Measurements from ENCODE around the gene CHPF. TPM values are rescaled to one million over a fixed set of nuclear protein-coding genes. Genes with fewer than 3 reads are reported as not detected.

CHPF gene
- total RNA-seq, 1 experiment from 2014 or later = 228 TPM

DNA sequence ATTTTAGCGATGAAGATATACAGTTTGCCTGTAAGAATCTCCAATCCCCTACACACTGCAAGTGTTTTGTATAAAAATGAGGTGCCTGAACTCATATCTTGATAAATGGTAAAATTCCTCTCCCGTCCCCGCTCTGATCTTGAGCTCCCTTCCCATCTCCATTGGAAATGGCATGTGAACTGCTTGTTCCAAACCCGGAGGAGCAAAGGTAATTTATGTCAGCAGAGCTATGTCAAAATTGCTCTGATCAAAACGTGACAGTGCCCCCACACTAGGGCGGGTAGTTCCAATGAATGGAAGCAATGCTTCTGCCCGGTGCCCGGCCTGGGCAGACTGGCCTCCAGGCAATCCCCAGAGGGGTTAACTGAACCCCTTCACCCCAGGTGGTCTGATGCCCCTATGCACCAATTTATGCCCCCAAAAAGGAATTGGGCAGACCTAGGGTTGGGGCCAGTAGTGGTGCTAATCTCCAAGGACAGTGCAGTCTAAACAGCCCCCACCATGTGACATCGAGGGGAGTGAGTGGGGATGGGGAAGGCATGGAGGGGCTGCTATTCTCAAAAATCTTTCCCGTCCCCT is 48.6 kb downstream of the CHPF start (continued):
- TF ChIP-seq, protein P1, sequence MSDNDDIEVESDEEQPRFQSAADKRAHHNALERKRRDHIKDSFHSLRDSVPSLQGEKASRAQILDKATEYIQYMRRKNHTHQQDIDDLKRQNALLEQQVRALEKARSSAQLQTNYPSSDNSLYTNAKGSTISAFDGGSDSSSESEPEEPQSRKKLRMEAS (IDR thresholded peaks at IDR 0.05) = no peak
- TF ChIP-seq SIN3A (IDR thresholded peaks at IDR 0.05; ENCODE audit: low read depth) = no peak
- TF ChIP-seq SP1 (IDR thresholded peaks at IDR 0.05; ENCODE audit: low read depth) = no peak

DNA sequence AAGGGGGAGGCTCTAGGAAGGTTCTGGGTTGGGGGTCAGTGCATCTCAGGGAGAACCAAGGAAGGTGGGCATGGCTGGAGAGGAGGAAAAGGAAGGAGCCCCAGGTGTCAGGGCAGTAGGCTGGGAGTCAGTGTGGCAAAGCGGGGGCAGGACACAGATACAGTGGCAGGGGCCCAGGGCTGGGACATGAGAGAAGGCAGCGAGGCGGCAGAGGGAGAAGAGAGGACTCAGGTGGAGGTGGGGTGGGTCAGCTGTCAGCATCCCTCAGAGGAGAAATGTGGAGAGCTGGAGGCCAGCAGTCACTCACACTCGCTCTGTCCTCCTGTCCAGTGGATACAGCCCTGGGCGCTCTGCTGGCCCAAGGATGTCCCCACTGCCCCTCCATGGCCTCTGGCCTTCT is 50.5 kb downstream of the CHPF start:
- Histone ChIP-seq H3K4me1 (ENCODE audit: control insufficient read depth in 1 of 2, insufficient read depth in 2 of 2, low read length in 2 of 2) (peaks cover 14 to 22% of the 10 kb centered on the region in 2 experiments), H3K79me2 (ENCODE audit: insufficient read depth, low read length) (no peaks in the 10 kb centered on the region), H4K20me1 (ENCODE audit: insufficient read depth) (no peaks in the 10 kb centered on the region), H3K4me3 (replicated peaks in 1 of 2; ENCODE audit: low read depth in 1 of 2, low read length in 2 of 2) (no peak overlapping the region), H3K36me3 (ENCODE audit: control insufficient read depth in 1 of 2, insufficient read depth in 2 of 2, low read length in 2 of 2) (no peaks in the 10 kb centered on the region), H3K27me3 (ENCODE audit: insufficient read depth, low read length) (no peaks in the 10 kb centered on the region), H3K9ac (ENCODE audit: low read length) (no peak overlapping the region), H3K9me2 (ENCODE audit: insufficient read depth) (no peaks in the 10 kb centered on the region), H3K9me3 (ENCODE audit: control insufficient read depth in 1 of 2, insufficient read depth in 1 of 2, low read depth in 1 of 2, low read length in 2 of 2) (no peaks in the 10 kb centered on the region), H2AFZ (ENCODE audit: low read depth, low read length, poor library complexity, severe bottlenecking) (no peak overlapping the region), H3K4me2 (ENCODE audit: low read length) (no peak overlapping the region), H3K27ac (ENCODE audit: low read depth, low read length) (no peak overlapping the region)
- BruUV-seq (replicated peaks) = no TSS peak
- POLR2A ChIA-PET = no interaction called here
- intact Hi-C loops (cut with micrococcal nuclease) = no loop called here
- CTCF ChIA-PET = interaction anchor here (4.2 kb wide), 1 partner anchor 35 kb away, joined by 103 read pairs; no protein-coding TSS in a partner anchor
- ATAC-seq (no peak), DNase-seq (ENCODE audit: low read depth, low spot score) (no peak)
- TF ChIP-seq EZH2 (IDR thresholded peaks at IDR 0.05) (no peak), EZH2phosphoT487 (IDR thresholded peaks at IDR 0.05; ENCODE audit: borderline replicate concordance) (no peak), SRF (IDR thresholded peaks at IDR 0.05; ENCODE audit: low read depth) (no peak), FOSL1 (IDR thresholded peaks at IDR 0.05; ENCODE audit: low read depth) (no peak)
- TF ChIP-seq, protein P2, sequence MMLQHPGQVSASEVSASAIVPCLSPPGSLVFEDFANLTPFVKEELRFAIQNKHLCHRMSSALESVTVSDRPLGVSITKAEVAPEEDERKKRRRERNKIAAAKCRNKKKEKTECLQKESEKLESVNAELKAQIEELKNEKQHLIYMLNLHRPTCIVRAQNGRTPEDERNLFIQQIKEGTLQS (IDR thresholded peaks at IDR 0.05) = no peak
- RAD21 ChIA-PET (ENCODE audit: low non-redundant PET in 1 of 2, low total read pairs in 2 of 2, uncharacterized antibody in 2 of 2, unreplicated experiment in 2 of 2) = interaction anchor here in 1 of 2 experiments (0.7 kb wide), 1 partner anchor 37 kb away, joined by 3 read pairs; no protein-coding TSS in a partner anchor

DNA sequence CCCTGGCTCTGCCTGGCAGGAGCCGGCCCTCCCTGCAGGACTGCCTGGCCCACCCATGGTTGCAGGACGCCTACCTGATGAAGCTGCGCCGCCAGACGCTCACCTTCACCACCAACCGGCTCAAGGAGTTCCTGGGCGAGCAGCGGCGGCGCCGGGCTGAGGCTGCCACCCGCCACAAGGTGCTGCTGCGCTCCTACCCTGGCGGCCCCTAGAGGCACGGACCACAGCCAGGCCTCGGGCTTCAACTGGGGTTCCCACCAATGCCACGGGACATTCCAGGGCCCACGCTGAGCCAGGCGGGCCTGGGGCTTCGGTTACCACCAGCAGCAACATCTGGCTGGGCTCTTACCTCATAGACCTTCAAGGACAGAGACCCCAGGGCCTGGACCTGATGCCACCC is 51.0 kb downstream of the CHPF start:
- intact Hi-C loops (cut with micrococcal nuclease) = no loop called here
- no peaks in the 10 kb centered on the region for H3K9me3 ChIP-seq (ENCODE audit: control insufficient read depth in 1 of 2, insufficient read depth in 1 of 2, low read depth in 1 of 2, low read length in 2 of 2)
- no peak overlapping the region for H3K4me2 ChIP-seq (ENCODE audit: low read length)
- H3K36me3 ChIP-seq (ENCODE audit: control insufficient read depth in 1 of 2, insufficient read depth in 2 of 2, low read length in 2 of 2) = no peaks in the 10 kb centered on the region
- no peaks in the 10 kb centered on the region for H3K9me2 ChIP-seq (ENCODE audit: insufficient read depth)
- H2AFZ ChIP-seq (ENCODE audit: low read depth, low read length, poor library complexity, severe bottlenecking) = no peak overlapping the region
- ATAC-seq = no peak
- H3K4me1 ChIP-seq (ENCODE audit: control insufficient read depth in 1 of 2, insufficient read depth in 2 of 2, low read length in 2 of 2) = peaks cover 12 to 16% of the 10 kb centered on the region in 2 experiments
- no peak overlapping the region for H3K4me3 ChIP-seq (replicated peaks in 1 of 2; ENCODE audit: low read depth in 1 of 2, low read length in 2 of 2)
- no peak for DNase-seq (ENCODE audit: low read depth, low spot score)
- no peaks in the 10 kb centered on the region for H4K20me1 ChIP-seq (ENCODE audit: insufficient read depth)
- H3K27ac ChIP-seq (ENCODE audit: low read depth, low read length) = no peak overlapping the region
- H3K79me2 ChIP-seq (ENCODE audit: insufficient read depth, low read length) = no peaks in the 10 kb centered on the region
- H3K9ac ChIP-seq (ENCODE audit: low read length) = no peak overlapping the region
- CTCF ChIA-PET = no interaction called here
- POLR2A ChIA-PET = no interaction called here
- no TSS peak for BruUV-seq (replicated peaks)
- RAD21 ChIA-PET (ENCODE audit: low non-redundant PET in 1 of 2, low total read pairs in 2 of 2, uncharacterized antibody in 2 of 2, unreplicated experiment in 2 of 2) = no interaction called here
- no peaks in the 10 kb centered on the region for H3K27me3 ChIP-seq (ENCODE audit: insufficient read depth, low read length)
- TF ChIP-seq CBX3 (IDR thresholded peaks at IDR 0.05; ENCODE audit: low read depth) = no peak
- TF ChIP-seq, protein P3, sequence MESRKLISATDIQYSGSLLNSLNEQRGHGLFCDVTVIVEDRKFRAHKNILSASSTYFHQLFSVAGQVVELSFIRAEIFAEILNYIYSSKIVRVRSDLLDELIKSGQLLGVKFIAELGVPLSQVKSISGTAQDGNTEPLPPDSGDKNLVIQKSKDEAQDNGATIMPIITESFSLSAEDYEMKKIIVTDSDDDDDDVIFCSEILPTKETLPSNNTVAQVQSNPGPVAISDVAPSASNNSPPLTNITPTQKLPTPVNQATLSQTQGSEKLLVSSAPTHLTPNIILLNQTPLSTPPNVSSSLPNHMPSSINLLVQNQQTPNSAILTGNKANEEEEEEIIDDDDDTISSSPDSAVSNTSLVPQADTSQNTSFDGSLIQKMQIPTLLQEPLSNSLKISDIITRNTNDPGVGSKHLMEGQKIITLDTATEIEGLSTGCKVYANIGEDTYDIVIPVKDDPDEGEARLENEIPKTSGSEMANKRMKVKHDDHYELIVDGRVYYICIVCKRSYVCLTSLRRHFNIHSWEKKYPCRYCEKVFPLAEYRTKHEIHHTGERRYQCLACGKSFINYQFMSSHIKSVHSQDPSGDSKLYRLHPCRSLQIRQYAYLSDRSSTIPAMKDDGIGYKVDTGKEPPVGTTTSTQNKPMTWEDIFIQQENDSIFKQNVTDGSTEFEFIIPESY (IDR thresholded peaks at IDR 0.05; ENCODE audit: extremely low read depth, insufficient replicate concordance, low read length) = no peak
- no peak for TF ChIP-seq EGR1 (IDR thresholded peaks at IDR 0.05; ENCODE audit: low read depth)
- no peak for TF ChIP-seq YY1 (IDR thresholded peaks at IDR 0.05; ENCODE audit: extremely low read depth, insufficient replicate concordance, low read depth, low read length)
- no peak for TF ChIP-seq EZH2 (IDR thresholded peaks at IDR 0.05)
- no peak for TF ChIP-seq POLR2A (IDR thresholded peaks at IDR 0.05; ENCODE audit: borderline replicate concordance, extremely low read depth, insufficient read depth, insufficient read length)
- TF ChIP-seq, protein P4, sequence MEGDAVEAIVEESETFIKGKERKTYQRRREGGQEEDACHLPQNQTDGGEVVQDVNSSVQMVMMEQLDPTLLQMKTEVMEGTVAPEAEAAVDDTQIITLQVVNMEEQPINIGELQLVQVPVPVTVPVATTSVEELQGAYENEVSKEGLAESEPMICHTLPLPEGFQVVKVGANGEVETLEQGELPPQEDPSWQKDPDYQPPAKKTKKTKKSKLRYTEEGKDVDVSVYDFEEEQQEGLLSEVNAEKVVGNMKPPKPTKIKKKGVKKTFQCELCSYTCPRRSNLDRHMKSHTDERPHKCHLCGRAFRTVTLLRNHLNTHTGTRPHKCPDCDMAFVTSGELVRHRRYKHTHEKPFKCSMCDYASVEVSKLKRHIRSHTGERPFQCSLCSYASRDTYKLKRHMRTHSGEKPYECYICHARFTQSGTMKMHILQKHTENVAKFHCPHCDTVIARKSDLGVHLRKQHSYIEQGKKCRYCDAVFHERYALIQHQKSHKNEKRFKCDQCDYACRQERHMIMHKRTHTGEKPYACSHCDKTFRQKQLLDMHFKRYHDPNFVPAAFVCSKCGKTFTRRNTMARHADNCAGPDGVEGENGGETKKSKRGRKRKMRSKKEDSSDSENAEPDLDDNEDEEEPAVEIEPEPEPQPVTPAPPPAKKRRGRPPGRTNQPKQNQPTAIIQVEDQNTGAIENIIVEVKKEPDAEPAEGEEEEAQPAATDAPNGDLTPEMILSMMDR (IDR thresholded peaks at IDR 0.05 in 2 of 3, conservative IDR thresholded peaks at IDR 0.05 in 1 of 3; ENCODE audit: borderline replicate concordance in 1 of 3, insufficient read depth in 1 of 3, low read depth in 2 of 3, low read length in 2 of 3) = no peak
- TF ChIP-seq ELF1 (IDR thresholded peaks at IDR 0.05; ENCODE audit: borderline replicate concordance, low read depth) = no peak

All from HCT116 (cell line).